Gastroesophageal sphincter (tissue), 4 donors: ENCODE measurements around the gene FOXL1. TPM values are rescaled to one million over a fixed set of nuclear protein-coding genes. Genes with fewer than 3 reads are reported as not detected.

Experiments
- ATAC-seq: fragments of 150-250 bp; one replicate; pipeline ENCODE4 v1.9.1; 2016; ENCODE audit warnings: mild to moderate bottlenecking, moderate library complexity
- H3K27ac ChIP-seq, 4 donors: fragments of 200-600 bp; sonication (generic) in 3 of 4; 1 replicate in 3 of 4; 2 replicates in 1 of 4; pipeline ENCODE4 v1.5.1; 2016 to 2019
- H3K27me3 ChIP-seq: fragments of 200-600 bp; sonication (generic); one replicate; pipeline ENCODE4 v1.5.1; 2019
- H3K36me3 ChIP-seq, 2 donors: fragments of 200-600 bp; sonication (generic); one replicate each; pipeline ENCODE4 v1.5.1; 2019; ENCODE audit warnings: control low read depth in 1 of 2
- H3K4me1 ChIP-seq, 3 donors: fragments of 200-600 bp; sonication (generic); 1 replicate in 2 of 3; 2 replicates in 1 of 3; pipeline ENCODE4 v1.5.1; 2016 to 2019; ENCODE audit warnings: control low read depth in 2 of 3
- H3K4me3 ChIP-seq, 2 donors: fragments of 200-600 bp; sonication (generic); one replicate each; pipeline ENCODE4 v1.5.1; 2019; ENCODE audit warnings: mild to moderate bottlenecking in 1 of 2, moderate library complexity in 1 of 2
- H3K9me3 ChIP-seq, 3 donors: fragments of 200-600 bp; sonication (generic); one replicate each; pipeline ENCODE4 v1.5.1; 2017 to 2019; ENCODE audit warnings: control low read depth in 2 of 3
- CTCF ChIP-seq, 4 experiments: fragments of 200-600 bp in 2 of 4; fragments of 450-650 bp in 2 of 4; sonication (generic) in 1 of 4; IDR thresholded peaks; one replicate each; pipeline ENCODE4 v1.5.1; 2017 to 2019; ENCODE audit warnings: antibody characterized with exemption in 4 of 4, mild to moderate bottlenecking in 2 of 4, moderate library complexity in 2 of 4
- EP300 ChIP-seq: sonication (generic); formaldehyde crosslinking; IDR thresholded peaks from one replicate; pipeline ENCODE4 v1.6.1; 2017; ENCODE audit warnings: antibody characterized with exemption, mild to moderate bottlenecking
- POLR2A ChIP-seq, 2 donors: fragments of 450-650 bp; IDR thresholded peaks; one replicate each; pipeline ENCODE4 v1.6.1; 2017; ENCODE audit warnings: antibody characterized with exemption in 2 of 2, mild to moderate bottlenecking in 2 of 2, moderate library complexity in 1 of 2
- POLR2AphosphoS5 ChIP-seq: sonication (generic); formaldehyde crosslinking; IDR thresholded peaks from one replicate; pipeline ENCODE4 v1.6.1; 2017; ENCODE audit warnings: antibody characterized with exemption
- WGBS, 2 donors: methylation state at CpG; one replicate each; pipeline ENCODE4 v1.1.5; 2018; ENCODE audit warnings: low coverage in 1 of 2; 5-methylcytosine and 5-hydroxymethylcytosine counted together
- total RNA-seq, 4 donors: library from RNA; depleted of rRNA; stranded (reverse); fragments of >200 nt; gene quantifications; one replicate each; pipeline ENCODE4 v1.1.0, GENCODE V29; 2016

The FOXL1 gene
- total RNA-seq, 4 donors from 2014 or later = 0.25 to 0.81 (median 0.58) TPM; not detected in 1

GRCh38 chr16:86546638-86547013, 31.7 kb upstream of the FOXL1 start:
- Histone ChIP-seq H3K4me1 (no peaks in the 10 kb centered on the region), H3K36me3 (peaks cover 0 to 99% of the 10 kb centered on the region in 2 donors), H3K9me3 (no peaks in the 10 kb centered on the region), H3K4me3 (no peak overlapping the region), H3K27me3 (no peaks in the 10 kb centered on the region), H3K27ac (peak overlapping the region in 1 of 4 donors; percentile 9)
- ATAC-seq = no peak
- no peak for TF ChIP-seq POLR2AphosphoS5
- WGBS, 2 donors = 62 to 79% methylated on average over 7 to 8 of the region's 8 CpGs

GRCh38 chr16:86547286-86547685, 31.1 kb upstream of the FOXL1 start:
- H3K27ac ChIP-seq = no peak overlapping the region
- TF ChIP-seq EP300 (no peak), CTCF (IDR thresholded peaks at IDR 0.05) (no peak), POLR2AphosphoS5 (no peak), POLR2A (IDR thresholded peaks at IDR 0.05) (no peak)
- H3K27me3 ChIP-seq = no peaks in the 10 kb centered on the region
- WGBS, 2 donors = 86 to 87% methylated on average over 5 to 7 of the region's 11 CpGs
- ATAC-seq = no peak
- peaks cover 0 to 99% of the 10 kb centered on the region in 2 donors for H3K36me3 ChIP-seq
- H3K4me1 ChIP-seq = no peaks in the 10 kb centered on the region
- H3K9me3 ChIP-seq = no peaks in the 10 kb centered on the region
- H3K4me3 ChIP-seq = no peak overlapping the region

- peaks cover 0 to 19% (median 0%) of the 10 kb centered on the region in 3 donors for H3K4me1 ChIP-seq
- H3K9me3 ChIP-seq = no peaks in the 10 kb centered on the region
- 74 to 80% methylated on average over 4 to 6 of the region's 8 CpGs for WGBS, 2 donors
- H3K27ac ChIP-seq = no peak overlapping the region
- TF ChIP-seq POLR2AphosphoS5 (no peak), CTCF (IDR thresholded peaks at IDR 0.05) (no peak), EP300 (no peak), POLR2A (IDR thresholded peaks at IDR 0.05) (no peak)
- H3K27me3 ChIP-seq = no peaks in the 10 kb centered on the region
- peaks cover 0 to 85% of the 10 kb centered on the region in 2 donors for H3K36me3 ChIP-seq
- no peak overlapping the region for H3K4me3 ChIP-seq
- ATAC-seq = no peak
Measured at GRCh38 chr16:86549076-86549892, 29.1 kb upstream of the FOXL1 start.

- H3K4me1 ChIP-seq = peaks cover 0 to 23% (median 0%) of the 10 kb centered on the region in 3 donors
- peaks cover 0 to 80% of the 10 kb centered on the region in 2 donors for H3K36me3 ChIP-seq
- TF ChIP-seq POLR2A (IDR thresholded peaks at IDR 0.05) = no peak
- TF ChIP-seq POLR2AphosphoS5 = no peak
- TF ChIP-seq CTCF (IDR thresholded peaks at IDR 0.05) = no peak
- no peak for TF ChIP-seq EP300
- no peaks in the 10 kb centered on the region for H3K9me3 ChIP-seq
- no peak overlapping the region for H3K4me3 ChIP-seq
- no peaks in the 10 kb centered on the region for H3K27me3 ChIP-seq
- WGBS, 2 donors = no CpG with 5 or more reads among the region's 7 CpGs
- no peak overlapping the region for H3K27ac ChIP-seq
- no peak for ATAC-seq
Measured at GRCh38 chr16:86549893-86550190, 28.5 kb upstream of the FOXL1 start.

GRCh38 chr16:86550281-86550680, 28.1 kb upstream of the FOXL1 start:
- TF ChIP-seq POLR2A (IDR thresholded peaks at IDR 0.05) = no peak
- TF ChIP-seq EP300 = no peak
- no peak for TF ChIP-seq POLR2AphosphoS5
- no peak for TF ChIP-seq CTCF (IDR thresholded peaks at IDR 0.05)
- Histone ChIP-seq H3K4me3 (no peak overlapping the region), H3K36me3 (peaks cover 0 to 75% of the 10 kb centered on the region in 2 donors), H3K4me1 (peaks cover 0 to 24% (median 0%) of the 10 kb centered on the region in 3 donors), H3K27me3 (no peaks in the 10 kb centered on the region), H3K9me3 (no peaks in the 10 kb centered on the region), H3K27ac (no peak overlapping the region)
- 85% methylated on average over 5 of the region's 5 CpGs; no CpG with 5 or more reads in 1 of the 2 donors for WGBS, 2 donors
- ATAC-seq = no peak
